OCI-LY7 (cell line): Measurements from ENCODE around the gene DNMBP. TPM values are rescaled to one million over a fixed set of nuclear protein-coding genes. Genes with fewer than 3 reads are reported as not detected.

Source experiments
- BruUV-seq: library from RNA; stranded (reverse); fragments of 400-500 nt; replicated peaks from 2 replicates; lab custom pipeline; 2021; lab: Mats Ljungman, UMichigan
- CTCF ChIA-PET: fragments of 300-600 bp; sonication (Branson Sonifier 250); formaldehyde crosslinking; loops from one replicate; lab custom pipeline; 2022; ENCODE audit warnings: antibody characterized with exemption; ENCODE audit not compliant: unreplicated experiment; lab: Charles Lee
- POLR2A ChIA-PET: fragments of 300-600 bp; sonication (Branson Sonifier 250); formaldehyde crosslinking; loops from one replicate; lab custom pipeline; 2022; ENCODE audit warnings: antibody characterized with exemption; lab: Charles Lee
- DNase-seq: peaks from one replicate; pipeline ENCODE4 v3.0.0-alpha.2; 2015; ENCODE audit warnings: low spot score
- H2AFZ ChIP-seq: fragments of 200-600 bp; sonication (generic), shearing (Covaris generic); 2 replicates; pipeline ENCODE4 v1.6.1; 2014; ENCODE audit warnings: mild to moderate bottlenecking, antibody characterized with exemption, low read length, moderate library complexity
- H3K27ac ChIP-seq: fragments of 200-600 bp; sonication (generic); 2 replicates; pipeline ENCODE4 v1.5.1; 2014; ENCODE audit warnings: mixed run types, low read depth, mild to moderate bottlenecking, moderate library complexity, low read length, inconsistent platforms; ENCODE audit not compliant: poor library complexity, severe bottlenecking
- H3K36me3 ChIP-seq: fragments of 200-600 bp; sonication (generic); 2 replicates; pipeline ENCODE4 v1.6.1; 2014; ENCODE audit warnings: mild to moderate bottlenecking, antibody characterized with exemption, low read length, moderate library complexity, mixed read lengths; ENCODE audit not compliant: insufficient read depth
- H3K4me1 ChIP-seq: fragments of 200-600 bp; sonication (generic); 2 replicates; pipeline ENCODE4 v1.5.1; 2014; ENCODE audit warnings: mild to moderate bottlenecking, low read length; ENCODE audit not compliant: insufficient read depth, poor library complexity, severe bottlenecking
- H3K4me2 ChIP-seq: fragments of 200-600 bp; sonication (generic); 2 replicates; pipeline ENCODE4 v1.6.1; 2014; ENCODE audit warnings: mild to moderate bottlenecking, low read length
- H3K4me3 ChIP-seq: fragments of 200-600 bp; sonication (generic); 2 replicates; pipeline ENCODE4 v1.5.1; 2014; ENCODE audit warnings: mild to moderate bottlenecking, low read depth, low read length; ENCODE audit not compliant: poor library complexity, severe bottlenecking
- H3K79me2 ChIP-seq: fragments of 200-600 bp; sonication (generic); 2 replicates; pipeline ENCODE4 v1.6.1; 2016; ENCODE audit warnings: low read depth, mild to moderate bottlenecking, low read length, moderate library complexity, mixed read lengths; ENCODE audit not compliant: insufficient read depth
- H3K9me2 ChIP-seq: fragments of 200-600 bp; sonication (generic); 2 replicates; pipeline ENCODE4 v1.6.1; 2016; ENCODE audit warnings: mild to moderate bottlenecking, low read length, mixed read lengths; ENCODE audit not compliant: insufficient read depth
- H3K9me3 ChIP-seq: fragments of 200-600 bp; sonication (generic); 2 replicates; pipeline ENCODE4 v1.6.1; 2014; ENCODE audit warnings: mild to moderate bottlenecking, mixed run types, low read length, mixed read lengths
- H4K20me1 ChIP-seq: fragments of 200-600 bp; sonication (generic); 2 replicates; pipeline ENCODE4 v1.6.1; 2014; ENCODE audit warnings: mild to moderate bottlenecking, antibody characterized with exemption, low read length, moderate library complexity, mixed read lengths; ENCODE audit not compliant: insufficient read depth
- EZH2phosphoT487 ChIP-seq: fragments of 200-600 bp; sonication (generic); IDR thresholded peaks from 2 replicates; pipeline ENCODE4 v1.6.1; 2018; ENCODE audit warnings: low read depth, borderline replicate concordance, mild to moderate bottlenecking, mixed run types, antibody characterized with exemption, low read length, moderate library complexity, mixed read lengths
- intact Hi-C: fragments of 100-400 bp; cut with micrococcal nuclease; formaldehyde crosslinking; loops from one replicate; pipeline ENCODE4 v1.10.0; 2022; ENCODE audit not compliant: unreplicated experiment
- total RNA-seq, 2 experiments: library from RNA; depleted of rRNA in 1 of 2; stranded (reverse); fragments of >200 nt in 1 of 2; shearing (Covaris generic) in 1 of 2; gene quantifications; 2 replicates each; pipeline ENCODE4 v1.2.3, GENCODE V29; 2014 to 2022
- TF ChIP-seq, protein P1 (sequence below): fragments of 200-600 bp; sonication (generic); conservative IDR thresholded peaks from 2 replicates; pipeline ENCODE4 v1.5.1; 2014; ENCODE audit warnings: mild to moderate bottlenecking, antibody characterized with exemption, low read length, moderate library complexity, mixed read lengths

DNMBP gene
- total RNA-seq, 2 experiments from 2014 or later: 27.0 to 36.2 TPM

DNA sequence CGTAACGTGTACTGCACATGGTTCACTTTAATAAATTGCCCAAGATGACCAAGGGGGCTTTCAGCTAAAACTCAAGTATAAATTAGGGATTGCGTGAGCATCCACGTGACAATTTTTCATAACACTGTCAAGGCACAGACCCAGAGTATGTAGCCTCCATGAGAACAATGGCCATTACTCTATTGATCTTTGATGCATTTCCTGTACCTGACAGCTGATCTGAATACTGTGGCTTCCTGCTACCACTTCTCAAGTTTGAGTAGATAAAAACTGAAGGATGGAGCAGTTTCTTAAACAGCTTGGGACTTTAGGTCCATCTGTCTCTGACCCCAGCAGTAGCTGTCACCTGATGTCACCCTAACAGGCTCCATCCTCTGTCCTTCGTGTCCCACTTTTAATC, 128.4 kb downstream of the DNMBP start:
- Histone ChIP-seq H3K79me2 (no peaks in the 10 kb centered on the region), H2AFZ (no peak overlapping the region), H3K9me3 (no peaks in the 10 kb centered on the region), H4K20me1 (no peaks in the 10 kb centered on the region), H3K4me2 (no peak overlapping the region), H3K4me1 (no peaks in the 10 kb centered on the region), H3K36me3 (peaks cover 96% of the 10 kb centered on the region), H3K9me2 (no peaks in the 10 kb centered on the region), H3K27ac (no peak overlapping the region), H3K4me3 (no peak overlapping the region)
- intact Hi-C loops: no loop called here
- no peak for DNase-seq
- no TSS peak for BruUV-seq
- POLR2A ChIA-PET: no interaction called here
- TF ChIP-seq, protein P1, sequence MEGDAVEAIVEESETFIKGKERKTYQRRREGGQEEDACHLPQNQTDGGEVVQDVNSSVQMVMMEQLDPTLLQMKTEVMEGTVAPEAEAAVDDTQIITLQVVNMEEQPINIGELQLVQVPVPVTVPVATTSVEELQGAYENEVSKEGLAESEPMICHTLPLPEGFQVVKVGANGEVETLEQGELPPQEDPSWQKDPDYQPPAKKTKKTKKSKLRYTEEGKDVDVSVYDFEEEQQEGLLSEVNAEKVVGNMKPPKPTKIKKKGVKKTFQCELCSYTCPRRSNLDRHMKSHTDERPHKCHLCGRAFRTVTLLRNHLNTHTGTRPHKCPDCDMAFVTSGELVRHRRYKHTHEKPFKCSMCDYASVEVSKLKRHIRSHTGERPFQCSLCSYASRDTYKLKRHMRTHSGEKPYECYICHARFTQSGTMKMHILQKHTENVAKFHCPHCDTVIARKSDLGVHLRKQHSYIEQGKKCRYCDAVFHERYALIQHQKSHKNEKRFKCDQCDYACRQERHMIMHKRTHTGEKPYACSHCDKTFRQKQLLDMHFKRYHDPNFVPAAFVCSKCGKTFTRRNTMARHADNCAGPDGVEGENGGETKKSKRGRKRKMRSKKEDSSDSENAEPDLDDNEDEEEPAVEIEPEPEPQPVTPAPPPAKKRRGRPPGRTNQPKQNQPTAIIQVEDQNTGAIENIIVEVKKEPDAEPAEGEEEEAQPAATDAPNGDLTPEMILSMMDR: no peak
- TF ChIP-seq EZH2phosphoT487: no peak
- CTCF ChIA-PET: no interaction called here

DNA sequence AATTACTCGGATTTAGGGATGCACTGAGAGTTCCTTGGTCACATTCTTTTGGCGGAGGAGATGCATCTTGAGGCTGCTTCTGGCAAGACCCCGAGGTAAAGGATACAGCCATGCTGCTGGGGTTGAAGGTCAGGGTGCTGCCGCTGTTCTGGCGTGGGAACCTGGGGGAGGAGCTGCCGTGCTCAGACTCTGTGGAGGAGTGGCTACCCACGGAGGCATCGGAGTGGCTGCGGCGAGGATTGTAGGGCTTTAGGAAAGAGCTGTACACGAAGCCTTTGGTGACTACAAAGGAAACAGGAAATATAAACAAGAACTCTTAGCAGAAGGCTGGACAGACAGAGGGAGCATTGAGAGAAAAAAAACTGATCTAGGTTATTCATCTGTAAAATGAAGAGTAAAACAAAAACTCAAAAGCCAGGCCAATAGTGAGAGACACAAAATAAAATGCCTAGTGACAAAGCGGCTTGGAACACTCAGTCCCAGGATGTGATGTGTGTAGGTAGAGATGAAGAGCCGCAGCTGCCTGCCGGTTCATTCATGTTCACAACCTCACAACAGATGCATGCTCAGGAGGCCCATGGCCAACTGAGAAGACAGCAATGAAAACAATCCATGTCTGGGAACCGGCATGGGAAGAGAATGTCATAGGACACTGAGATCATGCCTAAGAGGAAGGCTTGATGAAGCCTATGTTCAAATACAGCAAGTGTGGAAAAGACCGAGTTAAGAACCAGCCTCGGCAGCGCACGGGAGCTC, 129.5 kb downstream of the DNMBP start:
- Histone ChIP-seq H3K4me3 (no peak overlapping the region), H3K9me3 (no peaks in the 10 kb centered on the region), H2AFZ (no peak overlapping the region), H3K79me2 (no peaks in the 10 kb centered on the region), H4K20me1 (no peaks in the 10 kb centered on the region), H3K27ac (no peak overlapping the region), H3K9me2 (no peaks in the 10 kb centered on the region), H3K4me2 (no peak overlapping the region), H3K4me1 (no peaks in the 10 kb centered on the region), H3K36me3 (peaks cover 96% of the 10 kb centered on the region)
- intact Hi-C loops: no loop called here
- TF ChIP-seq, protein P1: no peak
- TF ChIP-seq EZH2phosphoT487: no peak
- POLR2A ChIA-PET: no interaction called here
- DNase-seq: no peak
- BruUV-seq: no TSS peak
- CTCF ChIA-PET: interaction anchor here (0.6 kb wide), 1 partner anchor 10 kb away, joined by 3 read pairs; no protein-coding TSS in a partner anchor

DNA sequence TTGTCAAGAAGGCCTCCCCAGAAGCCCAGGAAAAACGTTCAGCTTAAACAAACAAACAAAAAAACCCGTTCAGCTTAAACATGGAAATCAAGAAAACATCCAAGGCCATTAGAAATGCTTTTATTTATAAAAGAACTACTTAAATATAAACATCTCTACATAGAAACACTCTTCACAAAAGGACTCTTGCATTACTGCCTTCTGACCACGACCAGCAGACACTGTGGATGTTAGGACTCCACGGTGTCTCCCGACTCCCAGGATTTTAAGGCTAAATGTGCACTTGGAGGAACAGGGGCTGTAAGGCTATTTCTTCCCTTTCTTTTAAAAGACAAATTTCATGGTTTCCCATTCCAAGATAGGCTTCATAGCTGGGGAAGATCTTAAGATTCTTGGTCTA, 134.3 kb downstream of the DNMBP start:
- no TSS peak for BruUV-seq
- H3K4me3 ChIP-seq: no peak overlapping the region
- no peak overlapping the region for H3K27ac ChIP-seq
- intact Hi-C loops: no loop called here
- H3K79me2 ChIP-seq: no peaks in the 10 kb centered on the region
- DNase-seq: no peak
- no peaks in the 10 kb centered on the region for H3K4me1 ChIP-seq
- H4K20me1 ChIP-seq: no peaks in the 10 kb centered on the region
- H3K9me2 ChIP-seq: no peaks in the 10 kb centered on the region
- no peaks in the 10 kb centered on the region for H3K9me3 ChIP-seq
- TF ChIP-seq, protein P1: no peak
- TF ChIP-seq EZH2phosphoT487: no peak
- CTCF ChIA-PET: no interaction called here
- peaks cover 50% of the 10 kb centered on the region for H3K36me3 ChIP-seq
- H3K4me2 ChIP-seq: no peak overlapping the region
- POLR2A ChIA-PET: no interaction called here
- no peak overlapping the region for H2AFZ ChIP-seq
